HG03103 (cell line): ENCODE data around the gene ADAMTSL1.

Experiments
- ATAC-seq: cut with Tn5 transposase; IDR thresholded peaks from one replicate; pipeline ENCODE4 v1.9.1; 2021; ENCODE audit warnings: low read depth; ENCODE audit not compliant: unreplicated experiment

The ADAMTSL1 gene

DNA sequence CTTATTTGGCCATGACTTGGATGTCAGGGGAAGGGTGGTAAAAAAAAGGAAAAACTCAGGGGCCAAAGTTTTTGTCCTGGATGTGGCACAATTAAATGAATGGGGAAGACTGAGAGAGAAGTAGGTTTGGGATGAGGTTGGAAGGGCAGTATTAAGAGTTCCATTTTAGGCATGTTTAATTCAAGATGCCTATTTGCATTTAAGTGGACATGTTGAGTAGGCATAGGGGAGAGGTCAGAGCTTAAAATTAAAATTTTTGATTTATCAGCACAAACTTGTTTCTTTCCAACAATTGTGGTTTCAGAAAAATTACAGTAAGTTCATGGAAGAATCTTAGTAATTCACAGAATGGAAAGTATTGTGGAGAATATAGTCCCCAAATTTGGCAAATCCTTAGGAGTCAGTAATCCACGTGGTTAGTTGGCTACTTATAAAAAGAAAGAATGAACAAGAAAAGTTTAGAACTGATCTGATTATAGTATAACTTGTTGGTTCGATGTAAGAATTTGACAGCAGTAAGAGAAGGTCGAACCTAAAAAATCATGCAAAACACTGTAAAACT is 293.1 kb downstream of the ADAMTSL1 start:
- ATAC-seq = no peak

DNA sequence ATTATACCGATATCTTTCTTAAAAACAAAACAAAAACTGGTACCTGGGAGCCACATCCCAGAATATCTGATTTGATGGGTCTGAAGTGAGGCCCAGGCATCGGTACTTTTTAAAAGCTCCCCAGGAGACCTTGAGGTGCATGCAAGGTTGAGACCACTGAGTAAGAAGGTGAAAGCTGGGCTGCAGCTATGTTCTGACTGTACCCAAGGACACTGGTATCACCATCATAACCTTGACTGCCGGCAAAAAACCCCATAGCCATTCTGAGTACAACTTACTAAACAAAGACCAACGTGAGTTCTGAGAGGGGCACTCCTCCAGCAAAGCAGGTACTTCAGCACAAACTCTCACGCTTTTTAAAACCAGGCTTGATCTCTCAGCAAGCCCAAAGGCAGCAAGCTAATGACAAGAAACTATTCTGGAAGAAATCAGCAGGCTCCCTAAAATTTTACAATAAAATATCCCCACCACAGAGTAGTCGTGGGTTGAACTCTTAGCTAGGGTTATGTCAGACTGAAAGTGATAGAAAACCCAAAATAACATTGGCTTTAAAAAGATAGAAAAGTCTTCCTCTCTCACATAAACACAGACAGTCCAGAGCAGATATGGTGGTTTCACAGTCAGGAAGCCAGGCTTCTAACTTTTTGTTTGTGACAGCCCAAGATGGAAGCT is 295.1 kb downstream of the ADAMTSL1 start:
- peak; percentile 78 for ATAC-seq

DNA sequence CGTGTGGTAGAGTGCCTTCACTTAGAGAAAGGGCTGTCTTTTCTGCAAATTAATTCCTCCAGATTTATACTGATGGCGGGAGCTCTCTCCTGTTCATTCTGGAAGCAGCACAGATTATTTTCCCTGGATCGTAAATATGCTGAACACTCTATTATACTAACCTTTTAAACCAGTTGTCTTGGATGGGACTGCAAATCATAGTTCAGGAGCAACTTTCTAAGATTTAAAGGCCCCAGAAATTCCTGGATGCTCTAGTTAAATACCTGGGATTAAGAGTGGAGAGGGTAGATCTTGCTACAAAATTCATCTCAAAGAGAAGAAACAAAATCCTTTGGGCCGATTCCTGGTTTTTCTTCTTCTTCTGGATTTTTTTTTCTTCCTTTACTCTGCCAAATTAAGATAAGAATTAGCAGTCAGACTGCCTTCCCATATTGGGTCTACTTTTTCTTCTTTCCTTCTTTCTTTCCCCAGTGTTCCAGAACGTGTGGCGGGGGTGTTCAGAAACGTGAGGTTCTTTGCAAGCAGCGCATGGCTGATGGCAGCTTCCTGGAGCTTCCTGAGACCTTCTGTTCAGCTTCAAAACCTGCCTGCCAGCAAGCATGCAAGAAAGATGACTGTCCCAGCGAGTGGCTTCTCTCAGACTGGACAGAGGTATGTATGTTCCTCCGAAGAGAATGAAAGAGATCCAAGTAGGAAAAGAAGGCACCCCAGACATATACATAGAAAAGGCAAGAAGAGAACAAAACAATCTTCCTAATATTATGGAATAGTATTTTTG is 296.4 kb downstream of the ADAMTSL1 start:
- no peak for ATAC-seq

DNA sequence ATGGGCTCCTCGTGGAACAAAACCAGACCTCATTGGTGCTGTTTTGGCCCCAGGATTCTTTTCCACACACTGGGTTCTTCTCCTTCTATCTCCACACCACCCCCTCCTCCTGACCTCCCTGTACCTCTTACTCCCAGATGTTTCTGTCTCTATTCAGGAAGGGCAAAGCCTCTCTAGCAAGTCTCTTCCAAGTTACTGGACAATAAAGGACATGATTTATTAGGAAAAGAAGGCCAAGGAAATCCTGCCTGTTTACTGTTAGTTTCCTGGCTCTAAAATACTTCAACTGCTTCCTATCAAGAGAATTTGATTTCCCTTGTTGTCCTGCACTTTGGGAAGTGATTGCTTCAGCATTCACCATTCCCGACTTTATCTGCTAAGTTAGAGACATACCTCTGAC is 297.1 kb downstream of the ADAMTSL1 start:
- no peak for ATAC-seq

DNA sequence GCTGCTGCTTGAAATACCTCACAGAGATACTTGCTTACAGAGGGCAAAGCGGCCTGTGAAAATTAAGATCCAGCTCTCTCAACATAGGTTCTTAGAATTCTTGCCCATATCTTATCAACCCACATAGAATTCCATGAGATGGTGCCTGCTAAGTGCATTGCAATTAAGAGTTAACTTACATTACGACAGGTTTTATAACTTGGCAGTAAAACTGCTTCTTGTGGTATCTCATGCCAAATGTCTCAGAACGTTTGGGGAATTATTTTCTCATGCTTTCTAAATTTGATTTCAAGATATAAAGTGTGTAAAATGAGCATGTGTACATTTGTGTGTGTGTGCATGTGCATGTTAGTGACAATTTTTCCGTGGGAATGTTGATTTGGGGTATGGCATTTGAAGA is 297.8 kb downstream of the ADAMTSL1 start:
- no peak for ATAC-seq

DNA sequence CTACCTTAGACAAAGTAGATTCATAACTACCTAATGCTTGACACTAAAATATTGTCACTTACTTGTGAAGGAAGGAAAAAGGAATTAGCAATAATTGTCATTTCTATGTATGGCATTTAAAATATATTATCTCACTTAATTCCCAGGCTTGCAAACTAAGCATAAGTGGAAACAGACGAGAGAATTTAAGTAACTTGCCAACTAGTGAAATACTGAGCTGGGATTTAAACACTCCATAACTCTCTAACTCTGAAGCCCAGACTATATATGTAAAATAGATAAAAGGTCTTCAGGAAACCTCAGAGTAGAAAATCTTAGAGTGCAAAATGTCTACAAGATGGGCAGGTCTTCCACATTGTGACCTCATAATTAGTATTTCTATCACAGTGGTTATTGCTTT is 301.3 kb downstream of the ADAMTSL1 start:
- ATAC-seq = no peak

DNA sequence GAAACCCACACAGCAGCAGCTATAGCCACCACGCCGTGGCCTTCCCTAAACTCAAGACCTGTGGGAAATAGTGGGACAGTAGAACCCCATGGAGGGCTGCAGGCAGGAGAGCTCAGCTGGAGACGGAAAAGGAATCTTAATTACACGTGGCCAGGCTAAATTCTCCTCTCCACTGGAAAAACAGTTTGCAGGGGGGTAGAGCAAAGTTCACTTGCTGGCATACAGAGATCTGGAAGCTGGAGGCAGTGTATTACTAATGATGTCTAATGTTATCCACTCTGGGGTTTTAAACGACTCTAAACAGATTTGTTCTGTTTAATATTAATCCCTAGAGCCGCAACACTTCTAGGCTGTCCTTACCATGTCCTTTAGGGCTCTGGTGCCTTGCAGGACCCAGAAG is 302.0 kb downstream of the ADAMTSL1 start:
- ATAC-seq = no peak

DNA sequence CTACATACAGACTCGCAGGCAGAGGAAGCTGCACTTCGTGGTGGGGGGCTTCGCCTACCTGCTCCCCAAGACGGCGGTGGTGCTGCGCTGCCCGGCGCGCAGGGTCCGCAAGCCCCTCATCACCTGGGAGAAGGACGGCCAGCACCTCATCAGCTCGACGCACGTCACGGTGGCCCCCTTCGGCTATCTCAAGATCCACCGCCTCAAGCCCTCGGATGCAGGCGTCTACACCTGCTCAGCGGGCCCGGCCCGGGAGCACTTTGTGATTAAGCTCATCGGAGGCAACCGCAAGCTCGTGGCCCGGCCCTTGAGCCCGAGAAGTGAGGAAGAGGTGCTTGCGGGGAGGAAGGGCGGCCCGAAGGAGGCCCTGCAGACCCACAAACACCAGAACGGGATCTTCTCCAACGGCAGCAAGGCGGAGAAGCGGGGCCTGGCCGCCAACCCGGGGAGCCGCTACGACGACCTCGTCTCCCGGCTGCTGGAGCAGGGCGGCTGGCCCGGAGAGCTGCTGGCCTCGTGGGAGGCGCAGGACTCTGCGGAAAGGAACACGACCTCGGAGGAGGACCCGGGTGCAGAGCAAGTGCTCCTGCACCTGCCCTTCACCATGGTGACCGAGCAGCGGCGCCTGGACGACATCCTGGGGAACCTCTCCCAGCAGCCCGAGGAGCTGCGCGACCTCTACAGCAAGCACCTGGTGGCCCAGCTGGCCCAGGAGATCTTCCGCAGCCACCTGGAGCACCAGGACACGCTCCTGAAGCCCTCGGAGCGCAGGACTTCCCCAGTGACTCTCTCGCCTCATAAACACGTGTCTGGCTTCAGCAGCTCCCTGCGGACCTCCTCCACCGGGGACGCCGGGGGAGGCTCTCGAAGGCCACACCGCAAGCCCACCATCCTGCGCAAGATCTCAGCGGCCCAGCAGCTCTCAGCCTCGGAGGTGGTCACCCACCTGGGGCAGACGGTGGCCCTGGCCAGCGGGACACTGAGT is 303.2 kb downstream of the ADAMTSL1 start:
- ATAC-seq = no peak

DNA sequence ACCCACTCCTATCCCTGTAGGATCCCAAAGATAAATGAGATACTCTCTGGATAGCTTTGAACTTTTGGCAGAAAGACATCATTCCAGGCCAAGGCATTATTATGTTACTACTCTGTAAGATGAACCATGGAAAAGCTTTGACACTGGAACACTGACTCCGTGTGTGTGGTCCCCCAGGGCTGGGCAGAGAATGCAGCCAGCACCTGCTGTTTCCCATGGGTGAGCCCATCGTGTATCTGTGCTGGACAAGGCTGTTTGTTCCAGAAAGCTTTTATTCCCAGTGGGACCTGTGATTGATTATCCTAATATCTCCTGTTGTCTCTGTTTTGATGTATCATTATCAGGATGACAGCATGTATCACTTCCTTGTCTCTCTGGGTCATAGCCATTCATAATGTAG is 304.2 kb downstream of the ADAMTSL1 start:
- ATAC-seq = no peak

DNA sequence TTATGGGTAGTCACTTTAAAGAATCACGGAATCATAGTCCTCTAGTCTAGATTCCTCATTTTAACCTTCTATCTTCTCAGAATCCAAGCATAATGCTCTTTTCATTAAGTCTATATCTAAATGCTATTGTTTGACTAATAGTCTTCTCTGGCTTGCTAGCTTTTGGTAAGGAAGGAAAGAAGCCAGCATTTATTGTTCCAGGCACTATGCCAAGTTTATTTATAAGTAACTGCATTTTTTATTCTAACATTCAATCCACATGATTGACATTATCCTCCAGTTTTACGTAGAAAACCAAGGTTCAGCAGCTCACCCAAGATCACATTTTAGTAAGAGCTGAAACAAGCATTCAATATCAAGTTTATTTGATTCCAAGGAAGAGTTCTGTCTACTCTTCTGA is 304.9 kb downstream of the ADAMTSL1 start:
- ATAC-seq = no peak

DNA sequence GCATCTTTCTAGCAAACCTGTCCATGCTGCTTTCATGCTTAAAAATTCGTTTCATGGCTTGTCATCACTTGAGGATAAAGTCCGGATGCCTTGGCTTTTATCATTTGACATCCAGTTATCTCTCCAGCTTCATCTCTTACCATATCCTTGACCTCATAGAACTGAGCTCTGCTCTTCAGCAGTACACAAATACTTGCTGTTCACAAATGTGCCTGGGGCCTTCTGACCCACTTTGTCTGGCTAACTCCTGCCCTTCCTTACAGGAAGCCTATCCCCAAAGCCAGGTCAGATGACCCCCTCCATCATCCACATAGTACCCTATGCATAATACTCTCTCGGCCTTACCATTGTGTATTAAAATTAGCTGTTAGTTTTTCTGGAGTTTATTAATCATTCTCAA is 310.0 kb downstream of the ADAMTSL1 start:
- no peak for ATAC-seq

DNA sequence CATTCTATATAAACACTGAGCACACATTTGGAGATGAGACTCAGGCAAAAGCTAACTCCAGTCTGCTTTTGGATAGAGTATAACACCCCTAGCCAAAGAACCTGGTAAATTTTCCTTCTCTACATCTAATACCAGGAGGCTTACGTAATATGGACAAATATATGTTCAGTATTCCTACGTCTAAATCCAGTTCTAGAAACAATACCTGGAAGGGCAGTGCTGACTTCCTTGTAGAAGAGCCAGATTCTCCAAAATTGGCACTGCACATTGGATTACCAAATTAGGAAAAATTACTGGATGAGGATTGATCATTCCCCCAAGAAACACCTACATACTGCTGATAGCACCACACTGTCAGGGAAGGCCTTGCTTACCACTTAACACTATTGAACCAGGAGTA is 311.7 kb downstream of the ADAMTSL1 start:
- ATAC-seq = no peak

DNA sequence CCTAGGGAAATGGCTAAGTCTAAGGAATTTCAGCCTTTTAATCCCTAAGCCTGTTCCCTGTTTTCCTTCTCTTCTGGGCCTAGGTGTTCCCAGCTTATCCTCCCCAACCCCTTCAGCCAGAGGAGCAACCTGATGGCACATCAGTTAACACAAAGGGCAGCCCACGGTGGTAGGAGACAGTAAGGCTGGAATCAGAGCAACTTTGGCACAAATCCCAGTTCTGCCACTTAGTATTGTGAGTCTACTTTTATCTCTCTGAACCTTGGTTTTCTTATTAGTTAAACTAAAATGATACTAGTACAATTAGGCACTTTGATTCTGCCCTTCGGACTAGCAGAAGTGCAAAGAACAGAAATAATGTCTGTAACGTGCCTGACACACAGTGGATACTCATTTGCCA is 312.2 kb downstream of the ADAMTSL1 start:
- ATAC-seq = no peak

DNA sequence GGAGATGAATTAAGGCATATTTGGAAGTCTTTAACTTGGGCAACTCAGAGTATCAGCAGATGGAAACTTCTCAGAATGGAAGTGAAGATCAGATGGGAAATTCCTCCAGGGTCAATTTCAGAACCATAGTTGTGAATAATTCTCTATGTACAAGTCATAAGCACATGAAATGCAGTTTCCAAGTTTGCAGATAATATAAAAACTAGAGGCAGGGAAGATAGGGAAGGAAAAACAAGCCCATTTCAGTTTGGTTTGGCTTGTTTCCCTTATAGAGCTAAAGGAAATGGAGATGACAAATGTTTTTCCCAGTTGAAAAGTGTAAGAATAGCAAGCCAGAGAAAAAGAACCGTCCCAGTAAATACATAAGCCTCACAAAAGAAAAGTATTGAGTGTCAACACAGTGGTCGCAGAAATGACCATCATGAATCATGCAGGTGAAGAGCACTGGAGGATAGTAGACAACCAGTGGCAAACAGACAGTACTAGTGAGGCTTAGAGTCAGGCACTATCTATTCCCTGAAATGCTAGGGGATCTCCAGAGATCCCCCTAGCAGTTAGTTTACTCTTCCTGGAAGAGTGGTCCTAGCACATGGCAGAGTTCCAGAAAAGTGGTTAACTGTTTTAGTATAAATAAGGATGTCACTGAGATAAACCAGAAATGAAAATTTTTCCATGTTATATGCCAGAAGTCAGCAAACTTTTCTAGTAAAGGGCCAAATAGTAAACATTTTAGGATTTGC is 313.1 kb downstream of the ADAMTSL1 start:
- ATAC-seq = no peak

DNA sequence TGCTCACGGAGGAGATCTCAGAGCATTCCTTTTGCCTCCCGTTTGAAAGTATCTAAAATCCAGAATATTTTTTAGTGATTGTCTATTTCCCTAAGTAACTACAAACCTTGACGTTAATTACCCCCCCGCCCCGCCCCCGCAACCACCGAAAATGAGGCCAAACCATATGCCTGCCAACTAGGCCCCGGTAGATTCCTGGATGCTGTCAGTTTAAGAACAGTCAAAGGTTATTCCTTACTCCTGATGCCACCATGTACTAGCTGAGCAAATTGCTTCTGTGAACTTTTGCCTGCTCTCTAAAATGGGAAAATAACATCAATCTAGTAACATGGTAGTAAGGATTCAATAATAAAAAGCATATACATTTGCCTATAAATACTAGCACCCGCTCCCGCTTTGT is 314.3 kb downstream of the ADAMTSL1 start:
- ATAC-seq = no peak

DNA sequence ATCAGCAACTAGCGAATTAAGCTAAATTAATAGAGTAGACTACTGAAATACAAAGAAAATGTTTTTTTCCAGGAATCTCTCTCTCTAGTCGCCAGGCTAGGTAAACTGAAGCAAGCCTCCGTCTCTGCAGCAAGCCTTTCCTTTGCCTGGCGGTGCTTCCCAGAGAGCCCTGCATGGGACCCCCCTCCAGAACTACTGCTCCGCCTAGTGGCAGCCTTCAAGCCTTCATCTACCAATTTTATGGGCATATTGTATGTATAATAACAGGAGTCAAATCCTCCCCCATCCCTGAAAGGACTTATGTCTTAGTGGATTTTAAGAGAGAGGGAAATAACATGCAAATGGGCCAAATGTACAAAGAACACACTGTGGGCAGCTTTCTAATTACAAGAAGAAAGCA is 317.1 kb downstream of the ADAMTSL1 start:
- no peak for ATAC-seq

DNA sequence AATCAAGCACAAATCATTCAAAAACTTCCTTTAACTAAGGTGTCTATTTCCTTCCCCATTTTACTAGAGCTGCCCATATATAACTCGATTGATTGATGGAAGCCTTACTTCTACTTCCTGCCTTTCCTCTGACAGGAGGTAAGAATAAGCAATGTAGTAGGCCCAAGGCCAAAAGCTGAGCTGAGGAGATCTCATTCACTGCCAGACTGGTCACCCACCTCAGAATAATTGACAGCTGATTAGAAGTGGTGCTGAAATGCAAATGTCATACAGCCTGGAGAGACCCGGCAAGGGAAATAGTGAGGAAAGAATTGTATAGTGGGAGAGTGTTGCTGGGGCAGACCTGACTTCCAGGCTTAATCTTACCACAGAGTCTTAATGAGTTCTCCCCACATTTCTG is 319.2 kb downstream of the ADAMTSL1 start:
- ATAC-seq = no peak

DNA sequence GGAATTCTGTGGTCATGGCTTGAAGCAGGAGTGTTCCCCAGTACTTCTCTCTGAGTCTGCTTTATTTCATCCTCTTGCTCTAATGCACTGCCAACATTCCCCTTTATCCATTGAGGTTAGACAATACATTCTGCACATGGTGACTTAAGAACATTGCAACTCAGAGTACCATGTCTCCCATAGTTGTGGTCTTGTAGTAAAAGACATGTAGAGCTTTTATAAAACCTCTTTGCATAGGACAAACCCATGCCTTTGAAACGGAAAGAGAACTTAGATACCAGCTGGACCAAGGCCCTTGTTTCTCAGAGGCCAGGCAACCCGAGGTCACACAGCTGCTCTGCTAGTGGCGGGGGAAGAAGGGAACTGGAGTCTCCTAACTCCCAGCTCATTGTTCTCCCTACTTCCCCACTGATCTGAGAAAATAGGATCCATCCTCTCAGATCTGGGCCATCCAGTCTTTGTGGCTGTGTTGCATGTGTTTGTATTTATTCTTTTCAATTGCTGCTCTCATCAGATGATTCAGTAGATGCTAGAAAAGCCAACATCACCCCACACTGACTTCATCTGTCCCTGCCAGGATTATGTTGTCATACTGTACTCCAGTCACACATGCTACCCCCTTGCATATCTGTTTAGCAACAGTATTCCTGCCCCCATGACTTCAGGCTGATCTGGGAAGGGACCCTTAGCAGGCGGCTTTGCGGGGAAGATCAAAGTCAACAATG is 322.2 kb downstream of the ADAMTSL1 start:
- no peak for ATAC-seq

DNA sequence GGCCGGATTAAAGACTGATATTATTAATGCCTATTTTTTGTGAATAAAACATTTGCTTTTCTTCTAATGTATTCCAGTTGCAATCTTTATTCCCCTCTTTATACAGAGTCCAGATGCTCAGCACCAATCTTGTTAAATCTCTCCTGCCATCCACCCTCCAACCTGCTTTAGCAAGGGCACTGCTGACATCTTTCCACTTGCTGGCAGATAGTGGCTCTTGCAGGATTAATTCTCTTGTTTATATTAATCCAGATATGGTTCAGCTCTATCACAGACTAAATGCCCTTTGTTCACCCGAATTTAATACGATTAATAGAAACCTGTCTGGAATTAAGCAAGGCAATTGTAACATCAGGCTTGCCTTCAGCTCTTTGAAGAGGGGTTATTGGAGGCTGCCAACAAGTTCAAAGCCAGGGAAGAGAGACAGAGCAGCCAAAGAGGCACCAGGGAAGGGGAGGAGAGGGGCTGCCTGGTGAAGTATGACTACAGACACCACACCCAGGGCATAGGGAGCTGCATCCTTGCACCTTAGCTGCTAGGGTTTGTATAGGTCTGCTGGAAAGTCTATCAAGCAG is 322.8 kb downstream of the ADAMTSL1 start:
- ATAC-seq = no peak
